ENCODE measurements around the gene PPP3CA.

Gene PPP3CA

DNA sequence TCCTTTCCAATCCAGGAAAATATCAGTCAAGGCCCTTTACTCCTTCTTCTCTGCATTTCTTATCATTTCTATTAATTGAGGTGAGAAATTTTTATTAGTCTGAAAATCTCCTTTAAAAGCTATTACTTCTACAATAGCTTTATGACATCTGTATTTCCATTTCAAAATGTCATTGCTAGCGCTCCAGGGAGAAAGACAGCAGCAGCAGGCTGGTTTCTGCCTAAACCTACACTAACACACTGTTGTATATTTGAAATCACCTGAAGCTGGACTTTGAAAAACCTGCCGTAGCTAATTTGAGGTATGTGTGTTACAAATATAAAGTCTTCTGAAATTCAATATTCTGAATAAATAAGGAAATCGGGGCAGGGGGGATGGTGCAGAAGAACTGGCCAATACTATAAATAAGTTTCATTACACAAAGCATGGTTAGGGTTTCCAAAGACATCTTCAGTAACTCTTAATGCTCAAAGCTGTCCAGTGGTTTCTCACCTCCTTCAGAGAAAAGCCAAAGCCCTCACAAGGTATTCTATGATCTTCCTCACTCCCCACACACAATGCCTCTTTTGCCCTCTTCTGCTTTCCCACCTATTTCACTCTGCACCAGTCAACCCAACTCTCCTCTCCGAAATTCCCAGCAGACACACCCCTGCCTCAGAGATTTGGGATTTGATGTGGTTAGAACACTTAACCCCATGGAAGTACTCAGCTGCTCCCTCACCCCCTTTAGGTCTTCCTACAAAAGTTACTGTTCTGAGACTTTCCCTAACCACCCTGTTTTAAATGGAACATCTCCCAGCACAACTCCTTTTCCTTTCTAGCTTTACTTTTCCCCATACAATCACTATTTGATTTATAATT is 122.7 kb downstream of the PPP3CA start:
- DNase-seq (ENCODE audit: extremely low spot score, insufficient read length, low read depth) = no peak
- no peak for FAIRE-seq

DNA sequence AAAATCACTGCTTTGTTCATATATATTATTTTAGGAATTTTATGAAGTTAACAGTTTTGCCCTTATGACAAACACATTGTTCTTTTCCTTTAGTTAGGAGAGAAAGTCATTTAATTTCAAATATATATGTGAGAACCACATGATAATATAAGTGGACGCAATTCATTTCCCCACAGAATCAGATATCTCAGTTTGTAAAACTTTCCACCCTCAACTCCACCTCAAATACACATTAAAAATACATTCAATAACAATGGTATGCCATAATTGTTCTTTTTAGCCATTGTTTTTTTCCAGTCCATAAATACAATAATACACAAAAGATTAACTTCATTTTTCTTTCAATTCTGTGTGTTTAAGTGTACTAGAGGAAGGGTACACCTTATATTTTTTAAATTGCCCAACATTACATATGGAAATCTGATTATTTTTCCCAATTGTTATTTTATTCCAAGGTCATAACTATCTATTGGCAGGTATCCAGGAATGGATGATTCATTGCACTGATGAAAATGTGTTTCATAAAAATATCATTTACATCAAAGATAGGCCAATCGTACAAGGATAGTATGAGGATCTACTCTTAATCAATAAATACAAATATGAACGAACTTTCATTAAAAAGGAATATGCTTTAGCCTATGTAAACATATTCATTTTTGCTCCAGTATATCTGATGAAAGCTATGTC is 125.0 kb downstream of the PPP3CA start:
- no peak for DNase-seq (ENCODE audit: extremely low spot score, insufficient read length, low read depth)

DNA sequence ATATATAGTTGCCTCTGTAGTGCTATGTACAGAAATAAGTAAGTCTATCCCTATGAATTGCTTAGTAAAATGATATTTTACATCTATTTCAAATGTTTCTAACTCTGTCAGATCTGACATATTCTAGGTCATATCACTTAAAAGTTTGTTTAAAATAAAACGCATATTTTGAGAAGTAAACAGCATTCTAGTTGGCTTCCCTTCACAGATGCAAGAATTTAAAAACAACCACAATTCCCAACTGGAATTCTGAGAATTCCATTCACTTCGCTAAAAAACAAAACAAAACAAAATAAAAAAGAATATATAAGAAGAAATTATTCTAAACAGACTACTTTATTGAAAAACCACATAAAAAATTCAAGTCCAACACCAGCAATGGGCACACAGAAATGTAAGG is 126.0 kb downstream of the PPP3CA start:
- no peak for DNase-seq (ENCODE audit: extremely low spot score, insufficient read length, low read depth)
- no peak for FAIRE-seq

More for the DNA sequence above, 125.0 kb downstream of the PPP3CA start:
- no peak for FAIRE-seq

DNA sequence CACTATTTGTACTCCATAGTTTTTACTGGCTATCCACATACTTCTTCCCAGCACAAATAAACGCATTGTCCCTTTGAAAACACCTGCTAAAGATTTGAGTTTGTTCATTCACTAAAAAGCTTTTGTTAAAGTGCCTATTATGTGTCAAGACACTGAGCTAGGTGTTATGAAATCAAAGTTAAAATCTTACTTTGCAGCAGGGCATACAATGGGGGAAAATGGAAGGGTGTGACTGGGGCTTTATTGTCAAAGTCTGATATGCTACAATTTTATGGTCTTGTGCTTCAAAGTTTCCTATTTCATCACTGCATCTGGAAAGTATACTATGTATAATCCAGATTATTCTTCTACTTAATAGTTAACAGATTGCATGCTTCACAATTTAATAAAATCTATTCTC is 128.4 kb downstream of the PPP3CA start:
- no peak for FAIRE-seq

DNA sequence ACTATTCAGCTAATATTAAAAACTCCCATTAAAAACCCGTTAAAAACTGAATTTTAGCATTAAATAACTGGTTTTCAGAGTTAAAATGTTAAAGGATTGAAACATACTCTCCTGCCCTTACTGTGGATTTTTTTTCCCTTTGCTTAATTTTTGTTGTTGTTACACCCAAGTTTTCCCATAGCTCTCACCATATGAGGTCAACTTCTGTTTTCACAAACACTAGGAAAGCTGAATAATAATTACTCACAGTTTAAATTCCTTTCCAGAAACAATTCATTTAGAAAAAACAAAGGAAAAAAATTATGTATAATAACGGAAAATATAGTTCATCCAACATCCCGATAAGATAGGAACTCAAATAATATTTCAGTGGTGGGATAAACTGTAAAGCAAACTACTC is 129.0 kb downstream of the PPP3CA start:
- FAIRE-seq (no peak), DNase-seq (ENCODE audit: extremely low spot score, insufficient read length, low read depth) (no peak)

More for the DNA sequence above, 128.4 kb downstream of the PPP3CA start:
- no peak for DNase-seq (ENCODE audit: extremely low spot score, insufficient read length, low read depth)

DNA sequence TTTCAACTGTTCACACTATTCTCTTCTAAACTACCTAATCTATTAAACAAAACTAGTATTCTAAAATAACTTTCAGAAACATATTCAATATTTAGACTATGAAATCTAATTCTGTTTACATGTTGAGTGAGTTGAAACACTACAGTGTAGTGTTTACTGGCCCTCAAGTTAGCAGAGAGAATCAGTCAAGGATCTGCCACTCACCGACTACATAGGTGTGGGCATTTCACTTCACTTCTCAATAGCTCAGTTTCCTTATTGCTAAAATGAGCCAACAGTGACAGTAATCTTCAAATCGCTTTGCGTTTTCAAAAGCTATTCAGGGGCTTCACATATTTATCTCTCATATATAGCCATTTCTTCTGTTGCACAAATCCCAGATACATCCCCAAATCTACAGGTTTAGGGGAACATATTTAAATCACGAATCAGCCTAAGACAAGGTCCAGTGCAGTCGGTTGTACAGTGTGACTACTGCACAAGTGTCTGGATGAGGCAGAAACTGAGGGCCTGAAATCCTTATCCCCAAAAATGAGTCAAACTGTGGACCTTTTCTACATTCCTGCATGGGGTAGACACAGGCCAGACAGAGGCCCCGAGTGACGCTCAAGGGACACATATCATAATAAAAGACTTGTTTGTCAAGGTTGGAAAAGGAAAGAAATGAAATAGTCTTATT is 129.8 kb downstream of the PPP3CA start:
- DNase-seq (ENCODE audit: extremely low spot score, insufficient read length, low read depth) (no peak), FAIRE-seq (no peak)

DNA sequence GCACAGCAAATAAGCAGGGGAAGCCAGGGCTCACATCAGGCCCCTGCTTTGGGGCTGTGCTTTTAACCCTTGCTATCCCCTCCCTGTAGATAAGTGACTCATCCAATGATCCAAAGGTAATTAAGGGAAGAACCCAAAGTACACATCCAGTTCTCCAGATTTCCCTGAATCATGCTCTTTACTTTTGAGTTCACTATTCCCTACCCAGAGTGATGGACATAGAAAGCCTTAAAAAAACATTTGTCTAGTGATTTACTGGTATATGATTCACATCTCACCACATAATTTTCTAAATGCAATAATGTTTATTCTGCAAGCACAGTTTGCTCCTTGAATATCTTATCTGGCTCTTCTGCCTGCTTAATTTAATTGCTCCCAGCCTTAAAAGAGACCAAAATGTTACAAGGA is 136.2 kb downstream of the PPP3CA start:
- DNase-seq (ENCODE audit: extremely low spot score, insufficient read length, low read depth) = no peak
- FAIRE-seq = no peak

DNA sequence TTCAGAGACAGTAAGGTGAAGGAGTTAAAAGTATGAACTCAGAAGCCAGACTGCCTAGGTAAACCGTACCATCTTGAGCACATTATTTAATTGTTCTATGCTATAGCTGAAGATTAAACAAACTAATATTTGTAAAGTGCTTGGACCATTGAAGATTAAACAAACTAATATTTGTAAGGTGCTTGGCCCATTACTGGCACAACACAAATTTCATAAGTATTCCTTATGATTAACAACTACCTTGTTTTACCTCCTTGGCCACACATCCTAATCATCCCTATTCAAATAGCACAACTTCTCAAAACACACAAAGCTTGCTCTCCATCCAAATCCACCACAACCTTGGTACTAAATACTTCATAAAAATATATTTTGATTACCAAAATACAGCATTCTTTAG is 137.0 kb downstream of the PPP3CA start:
- FAIRE-seq (no peak), DNase-seq (ENCODE audit: extremely low spot score, insufficient read length, low read depth) (no peak)

DNA sequence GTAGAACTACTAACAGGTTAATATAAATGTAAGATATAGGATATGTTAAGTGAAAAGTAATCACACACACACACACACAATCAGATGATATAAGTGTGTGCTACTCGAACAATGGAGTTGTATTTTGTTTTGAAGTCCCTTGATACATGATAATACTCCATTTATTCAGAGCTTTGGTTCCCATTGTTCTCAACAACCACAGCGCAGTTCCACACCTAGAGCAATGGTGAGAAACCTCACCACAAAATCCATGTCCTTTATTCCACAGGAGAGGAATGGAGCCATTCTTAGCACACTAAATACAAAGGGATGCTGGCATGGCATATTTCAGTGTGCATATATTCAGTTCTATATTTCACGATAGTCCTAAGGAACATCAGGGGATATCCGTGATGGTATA is 139.2 kb downstream of the PPP3CA start:
- DNase-seq (ENCODE audit: extremely low spot score, insufficient read length, low read depth) (no peak), FAIRE-seq (no peak)

DNA sequence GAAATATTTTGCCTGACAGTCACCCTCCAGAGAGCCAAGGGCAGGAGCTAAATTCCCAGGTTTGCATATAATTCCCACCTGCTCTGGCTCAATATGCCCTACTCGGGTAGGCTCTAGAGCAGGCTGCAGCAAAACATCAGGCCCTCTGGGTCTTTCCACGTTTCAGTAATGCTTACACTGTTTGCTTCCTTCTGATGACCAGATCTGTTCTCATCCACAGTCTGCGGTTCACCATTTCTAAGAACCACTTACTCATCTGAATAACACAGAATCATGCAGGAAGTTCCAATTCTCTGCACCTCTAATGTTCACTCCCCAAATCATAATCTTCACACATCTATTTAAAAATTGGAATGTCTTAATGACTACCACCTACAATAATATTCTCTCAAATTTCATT is 141.4 kb downstream of the PPP3CA start:
- FAIRE-seq (peak; percentile 59), DNase-seq (ENCODE audit: extremely low spot score, insufficient read length, low read depth) (peak; percentile 7)

DNA sequence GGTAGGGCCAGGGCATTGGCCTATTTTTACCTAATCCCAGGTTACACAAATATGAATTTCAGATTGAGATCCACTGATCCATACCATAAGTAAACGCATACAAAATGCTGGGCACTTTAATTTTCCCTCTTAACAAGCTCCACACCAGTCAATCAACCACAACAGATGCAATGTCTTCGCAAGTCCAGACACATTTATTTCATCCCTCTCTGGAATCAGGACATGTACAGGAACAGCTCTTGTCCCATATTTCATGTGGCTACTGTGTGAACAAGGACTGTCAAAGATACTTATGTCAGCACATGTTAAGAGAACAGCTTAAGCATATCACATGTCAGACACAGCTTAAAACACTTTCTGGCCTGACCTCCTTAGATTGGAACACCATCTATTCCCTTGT is 145.9 kb downstream of the PPP3CA start:
- DNase-seq (ENCODE audit: extremely low spot score, insufficient read length, low read depth) (no peak), FAIRE-seq (no peak)

DNA sequence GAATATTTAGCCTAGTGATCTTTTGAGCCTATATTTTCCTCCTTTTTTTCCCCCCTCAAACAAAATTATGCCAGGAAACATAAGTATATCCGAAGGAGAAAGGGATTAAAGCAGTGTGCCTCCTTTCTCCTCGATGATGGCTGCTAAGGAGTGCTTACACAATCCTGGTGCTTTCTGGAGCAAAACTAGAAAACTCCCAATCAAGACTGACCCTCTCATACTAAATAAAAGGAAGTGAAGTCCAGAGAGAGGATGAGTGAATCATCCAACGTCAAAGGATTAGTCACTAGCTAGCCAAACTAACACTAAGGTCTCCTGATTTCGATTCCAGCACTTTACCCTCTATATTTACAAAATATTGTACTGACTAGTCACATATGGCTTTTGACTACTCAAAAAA is 146.8 kb downstream of the PPP3CA start:
- no peak for FAIRE-seq
- DNase-seq (ENCODE audit: extremely low spot score, insufficient read length, low read depth) = no peak

DNA sequence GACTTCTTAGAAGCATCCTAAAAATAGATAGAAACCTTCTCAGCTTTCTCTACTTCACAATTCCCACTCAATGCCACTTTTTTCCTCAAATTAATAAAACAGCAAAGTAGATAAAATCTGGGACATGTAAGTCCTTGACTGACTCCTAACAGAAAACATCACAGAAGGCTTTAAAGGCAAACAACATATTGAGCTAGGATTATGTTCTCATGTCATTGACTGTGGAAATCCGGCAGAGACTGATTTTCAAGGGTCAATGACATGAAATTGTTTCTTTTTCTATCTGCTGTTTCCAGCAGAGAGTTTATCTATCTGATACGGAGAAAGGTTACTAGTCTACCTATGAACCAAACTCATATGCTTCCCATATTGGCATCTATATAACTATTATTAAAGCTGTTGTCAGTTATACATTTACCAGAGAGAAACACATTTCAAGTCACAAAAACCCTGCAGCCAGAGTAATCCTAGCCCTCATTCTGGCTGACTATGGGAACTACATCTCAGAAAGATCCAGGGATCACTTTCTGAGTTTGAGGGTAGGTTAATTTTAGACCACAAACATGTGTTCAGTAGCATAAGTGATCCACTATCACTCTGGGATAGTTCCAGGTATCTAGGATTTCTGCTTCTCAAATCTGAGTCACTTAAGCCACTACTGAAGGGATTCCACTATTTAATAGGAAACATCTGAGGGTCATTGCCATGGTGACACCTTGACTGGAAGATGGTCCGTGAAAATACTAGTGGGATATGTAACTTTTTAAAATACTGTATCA is 147.6 kb downstream of the PPP3CA start:
- FAIRE-seq (no peak), DNase-seq (ENCODE audit: extremely low spot score, insufficient read length, low read depth) (no peak)

DNA sequence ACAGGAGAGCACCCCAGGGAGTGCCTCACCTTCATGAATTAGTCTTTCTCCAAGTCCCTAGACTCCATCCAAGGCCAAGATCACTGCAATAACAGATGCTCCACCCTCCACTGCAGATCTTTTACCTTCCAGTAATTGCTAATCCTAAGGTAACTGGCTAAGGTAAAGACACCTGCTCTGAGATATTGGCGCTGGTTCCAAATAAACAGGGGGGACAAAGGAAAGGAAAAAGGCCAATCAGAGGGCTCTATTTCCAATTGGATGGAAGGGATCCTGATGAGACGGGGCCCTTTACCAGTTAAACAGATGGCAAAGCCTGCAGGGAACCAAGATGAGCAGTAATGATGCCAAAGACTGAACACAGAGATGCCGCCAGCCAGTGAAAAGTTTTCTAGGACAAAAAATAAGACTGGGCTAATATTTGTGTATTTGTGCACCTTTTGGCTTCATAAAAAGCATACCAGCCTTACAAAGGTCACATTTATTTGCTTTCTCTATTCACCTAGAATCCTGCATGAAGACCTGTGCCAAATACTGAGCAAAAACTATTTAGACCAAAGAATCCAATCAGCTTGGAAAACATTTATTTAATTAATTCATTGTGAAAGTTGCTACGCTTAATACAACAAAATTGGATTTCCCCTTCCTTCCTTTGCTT is 148.5 kb downstream of the PPP3CA start:
- no peak for FAIRE-seq
- no peak for DNase-seq (ENCODE audit: extremely low spot score, insufficient read length, low read depth)

DNA sequence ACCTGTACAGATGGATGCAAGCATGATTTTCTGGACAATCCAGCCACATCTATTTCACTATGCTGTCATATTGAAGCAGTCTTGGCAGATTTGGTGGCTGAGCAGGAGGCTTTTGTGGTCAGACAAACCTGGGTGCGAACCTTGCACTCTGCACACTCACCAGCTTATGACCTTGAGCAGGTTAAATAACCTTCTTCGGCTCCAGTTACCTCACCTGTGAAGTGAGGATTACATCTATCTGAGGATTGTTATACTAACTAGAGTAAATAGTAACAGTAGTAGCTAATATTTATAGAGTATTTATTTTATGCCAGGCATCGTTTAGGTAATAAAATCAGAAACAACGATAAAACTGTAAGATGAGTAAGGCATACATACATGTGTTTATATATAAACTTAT is 150.0 kb downstream of the PPP3CA start:
- FAIRE-seq (no peak), DNase-seq (ENCODE audit: extremely low spot score, insufficient read length, low read depth) (no peak)

DNA sequence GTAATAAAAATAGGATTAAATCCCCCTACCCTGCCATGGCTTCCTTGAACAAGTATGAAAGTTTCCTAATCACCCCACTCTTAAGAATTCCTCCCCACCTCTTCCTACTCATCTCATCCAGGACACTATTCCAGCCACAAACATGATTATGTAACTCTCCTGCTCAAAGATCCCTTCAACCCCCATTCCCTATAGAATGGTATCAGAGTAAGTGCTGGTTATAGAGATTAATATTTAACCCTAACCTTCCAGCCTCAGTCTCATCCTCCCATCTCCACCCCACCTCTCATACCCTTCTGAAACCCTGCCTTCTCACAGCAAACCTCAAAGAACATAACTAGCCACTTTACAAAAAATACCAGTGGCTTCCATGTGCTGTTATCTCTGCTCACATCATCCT is 155.1 kb downstream of the PPP3CA start:
- FAIRE-seq (peak; percentile 78), DNase-seq (ENCODE audit: extremely low spot score, insufficient read length, low read depth) (no peak)

DNA sequence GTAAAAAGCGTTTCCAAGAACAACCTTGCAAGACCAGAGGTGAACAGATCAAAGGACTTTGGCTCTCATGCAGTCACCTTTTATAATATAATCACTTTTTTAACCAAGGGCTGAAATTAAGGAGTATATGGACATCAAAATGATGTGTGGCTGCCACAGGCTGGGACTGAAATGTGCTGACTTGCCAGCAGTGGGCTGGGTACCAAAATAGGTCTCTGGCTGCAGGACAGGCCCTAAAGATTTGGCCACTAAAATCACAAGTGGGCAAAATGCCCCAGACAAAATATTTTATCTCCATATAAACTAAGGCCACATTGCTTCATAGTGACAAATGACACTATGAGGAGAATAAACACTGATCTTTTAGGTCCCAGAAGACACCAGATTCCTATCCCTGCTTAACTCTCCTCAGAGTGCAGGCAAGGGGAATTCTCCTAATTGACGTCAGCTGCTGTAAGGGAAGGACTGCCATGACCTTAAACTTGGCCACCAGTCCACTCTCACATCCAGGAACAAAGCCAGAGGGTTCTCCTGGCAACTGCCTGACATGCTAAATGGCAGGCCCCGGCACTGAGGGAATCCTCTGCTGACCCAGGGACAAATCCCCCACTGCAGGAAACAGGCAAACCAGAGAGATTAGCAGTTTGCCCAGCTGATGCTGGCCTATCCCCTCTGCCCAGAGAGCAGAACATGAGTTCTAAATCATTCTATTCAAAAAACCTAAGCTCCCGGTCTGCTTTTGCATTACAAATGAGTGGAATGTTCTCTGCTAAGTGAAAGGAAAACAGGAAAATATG is 155.8 kb downstream of the PPP3CA start:
- FAIRE-seq (no peak), DNase-seq (ENCODE audit: extremely low spot score, insufficient read length, low read depth) (no peak)

DNA sequence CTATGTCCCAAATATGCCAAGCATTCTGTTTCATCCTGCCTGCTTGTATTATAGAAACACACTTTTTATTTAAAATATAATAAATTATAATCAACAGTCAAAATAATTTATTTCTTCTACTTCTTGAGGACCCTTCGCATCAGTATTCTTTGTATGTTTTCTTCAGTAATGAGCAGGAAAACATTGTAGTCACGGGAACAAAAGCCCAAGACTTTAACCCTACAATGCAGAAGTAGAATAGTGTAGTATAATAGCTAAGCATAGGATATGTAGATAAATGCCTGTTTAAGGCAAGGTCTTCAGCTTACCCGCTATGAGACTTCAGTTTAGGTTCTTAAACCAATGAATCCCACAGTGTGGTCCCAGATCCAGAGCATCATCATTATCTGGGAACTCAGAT is 156.6 kb downstream of the PPP3CA start:
- FAIRE-seq = no peak
- no peak for DNase-seq (ENCODE audit: extremely low spot score, insufficient read length, low read depth)

DNA sequence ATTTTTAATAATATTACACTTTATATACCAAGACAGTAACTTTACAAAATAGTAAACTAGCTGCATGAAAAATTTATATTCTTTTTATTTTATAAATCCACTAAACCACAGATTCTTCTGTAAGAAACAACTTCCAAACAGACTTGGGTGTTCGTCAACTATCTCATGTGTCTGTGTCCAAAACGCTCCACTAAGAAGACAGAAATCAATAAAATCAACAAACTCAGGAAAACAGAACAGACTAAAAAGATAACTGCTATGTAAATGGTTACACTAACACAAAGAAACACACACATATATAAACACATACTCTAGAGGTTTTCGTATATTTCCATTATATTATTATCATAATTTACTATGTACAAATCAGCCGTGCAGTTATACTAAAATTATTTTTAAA is 158.4 kb downstream of the PPP3CA start:
- DNase-seq (ENCODE audit: extremely low spot score, insufficient read length, low read depth) (no peak), FAIRE-seq (no peak)

Measured in GM18507 (cell line).